Activated naive CD4-positive, alpha-beta T cell treated with anti-CD3 and anti-CD28 coated beads, Interleukin-2, amount 10 ng/mL, durations not matched to agents 7 days and 5 days (primary cell): ENCODE results near the gene PSME2.

Experiments
- CTCF ChIA-PET: fragments of 350-600 bp; sonication (Branson Sonifier 250); formaldehyde crosslinking; loops from one replicate; lab custom pipeline; 2021; ENCODE audit warnings: antibody characterized with exemption; lab: Charles Lee
- DNase-seq: peaks from one replicate; pipeline ENCODE4 v3.0.0-alpha.2; 2020
- H3K27ac Mint-ChIP-seq: one replicate; pipeline ENCODE4 v1.8.0; 2021; ENCODE audit warnings: mild to moderate bottlenecking, moderate library complexity, mixed read lengths
- H3K27me3 Mint-ChIP-seq: one replicate; pipeline ENCODE4 v1.8.0; 2021; ENCODE audit warnings: mild to moderate bottlenecking, mixed read lengths
- H3K36me3 Mint-ChIP-seq: one replicate; pipeline ENCODE4 v1.8.0; 2021; ENCODE audit warnings: mixed read lengths
- H3K4me1 Mint-ChIP-seq: one replicate; pipeline ENCODE4 v1.8.0; 2021; ENCODE audit warnings: mixed read lengths
- H3K4me3 Mint-ChIP-seq: one replicate; pipeline ENCODE4 v1.8.0; 2021; ENCODE audit warnings: mild to moderate bottlenecking, moderate library complexity, mixed read lengths
- H3K9me3 Mint-ChIP-seq: one replicate; pipeline ENCODE4 v1.8.0; 2021; ENCODE audit warnings: mixed read lengths

The PSME2 gene

DNA sequence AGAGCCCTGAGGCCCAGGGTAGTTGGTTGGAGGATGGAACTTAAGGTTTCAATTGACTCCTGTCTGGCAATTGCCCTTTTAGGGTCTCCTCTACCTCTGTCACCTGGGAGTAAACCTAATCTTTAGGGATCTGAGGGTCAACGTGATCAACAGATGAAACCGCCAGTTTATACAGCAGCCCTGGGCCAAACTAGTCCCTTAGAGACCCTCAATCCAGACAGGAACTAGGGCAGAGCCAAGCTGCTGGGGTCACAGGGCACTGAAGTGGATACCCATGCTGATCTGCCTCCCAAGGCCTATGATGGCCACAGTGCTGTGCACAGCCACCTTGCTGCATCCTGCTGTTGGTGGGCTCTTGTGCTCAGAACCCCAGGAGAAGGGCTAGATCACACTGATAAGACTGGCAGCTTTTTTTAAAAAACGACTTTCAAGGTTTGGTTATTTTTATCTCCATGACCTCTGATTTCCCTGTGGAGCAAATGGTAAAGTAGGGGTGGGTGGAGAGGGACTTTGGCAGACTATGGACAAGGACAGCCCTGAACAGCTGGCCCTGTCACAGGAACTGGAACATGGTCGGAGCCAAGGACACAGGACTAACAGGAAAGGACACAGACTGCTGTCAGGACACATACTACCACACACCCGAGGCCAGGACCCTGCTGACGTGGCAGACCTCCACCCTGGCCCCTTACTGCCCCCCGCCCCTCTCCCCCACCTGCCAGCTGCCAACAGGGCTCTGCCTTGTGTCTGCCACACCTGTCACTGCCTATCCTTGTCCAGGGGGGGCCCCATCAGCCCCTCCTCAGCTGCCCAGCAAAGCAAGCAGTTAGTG, 15.5 kb downstream of the PSME2 start:
- CTCF ChIA-PET: interaction anchor here (1.0 kb wide), 1 partner anchor 22 kb away, joined by 4 read pairs; no protein-coding TSS in a partner anchor
- H3K27ac Mint-ChIP-seq: peak overlapping the region; percentile 39

GRCh38 chr14:24130380-24130716, 16.1 kb downstream of the PSME2 start, which contains the start of gene FITM1:
Gene FITM1 (plus strand): TSS chr14:24130659. CDS start chr14:24131564, 905 bp downstream.
- DNase-seq: no peak
- Mint-ChIP-seq H3K9me3 (no peaks in the 10 kb centered on the region), H3K4me3 (no peak within 1 kb of the TSS), H3K36me3 (peaks cover 4% of the 10 kb centered on the region), H3K4me1 (peaks cover 32% of the 10 kb centered on the region), H3K27ac (peak within 1 kb of the TSS; percentile 39), H3K27me3 (no peaks in the 10 kb centered on the region)
- CTCF ChIA-PET: no interaction called here

More for the DNA sequence above, 15.5 kb downstream of the PSME2 start:
- Mint-ChIP-seq H3K27me3 (no peaks in the 10 kb centered on the region), H3K4me1 (peaks cover 35% of the 10 kb centered on the region), H3K36me3 (peaks cover 4% of the 10 kb centered on the region), H3K9me3 (no peaks in the 10 kb centered on the region), H3K4me3 (no peak overlapping the region)
- no peak for DNase-seq

DNA sequence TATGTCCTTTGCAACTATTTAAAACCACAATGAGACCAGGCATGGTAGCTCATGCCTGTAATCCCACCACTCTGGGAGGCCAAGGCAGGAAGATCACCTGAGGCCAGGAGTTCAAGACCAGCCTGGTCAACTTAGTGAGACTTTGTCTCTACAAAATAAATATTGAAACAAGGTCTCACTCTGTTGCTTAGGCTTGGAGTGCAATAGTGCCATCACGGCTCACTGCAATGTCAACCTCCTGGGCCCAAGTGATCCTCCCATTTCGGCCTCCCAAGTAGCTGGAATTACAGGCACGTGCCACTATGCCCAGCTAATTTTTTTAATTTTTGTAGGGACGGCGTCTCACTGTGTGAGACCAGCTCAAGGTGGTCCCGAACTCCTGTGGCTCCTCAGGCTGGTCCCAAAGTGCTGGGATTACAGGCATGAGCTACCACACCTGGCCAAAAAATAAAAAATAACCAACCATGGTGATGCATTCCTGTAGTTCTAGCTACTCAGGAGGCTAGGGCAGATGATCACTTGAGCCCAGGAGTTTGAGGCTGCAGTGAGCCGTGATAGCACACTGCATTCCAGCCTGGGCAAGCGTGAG, 16.9 kb downstream of the PSME2 start:
- no peak overlapping the region for H3K27ac Mint-ChIP-seq
- H3K4me1 Mint-ChIP-seq: peaks cover 27% of the 10 kb centered on the region
- no peak for DNase-seq
- H3K27me3 Mint-ChIP-seq: no peaks in the 10 kb centered on the region
- CTCF ChIA-PET: interaction anchor here (0.9 kb wide), 1 partner anchor 21 kb away, joined by 3 read pairs; no protein-coding TSS in a partner anchor
- H3K9me3 Mint-ChIP-seq: no peaks in the 10 kb centered on the region
- H3K4me3 Mint-ChIP-seq: no peak overlapping the region
- H3K36me3 Mint-ChIP-seq: peaks cover 7% of the 10 kb centered on the region

GRCh38 chr14:24127673-24128072, 18.7 kb downstream of the PSME2 start:
- H3K27ac Mint-ChIP-seq: no peak overlapping the region
- peaks cover 24% of the 10 kb centered on the region for H3K36me3 Mint-ChIP-seq
- DNase-seq: peak; percentile 6
- no peaks in the 10 kb centered on the region for H3K27me3 Mint-ChIP-seq
- no peaks in the 10 kb centered on the region for H3K9me3 Mint-ChIP-seq
- CTCF ChIA-PET: interaction anchor here (0.7 to 1.1 kb wide), 2 partner anchors 12 to 47 kb away, joined by 3 read pairs; partner anchors contain the start of genes DCAF11 and NRL
- no peak overlapping the region for H3K4me3 Mint-ChIP-seq
- peaks cover 19% of the 10 kb centered on the region for H3K4me1 Mint-ChIP-seq

GRCh38 chr14:24126939-24127338, 19.5 kb downstream of the PSME2 start:
- no peak for DNase-seq
- no peaks in the 10 kb centered on the region for H3K27me3 Mint-ChIP-seq
- H3K4me3 Mint-ChIP-seq: no peak overlapping the region
- no peaks in the 10 kb centered on the region for H3K9me3 Mint-ChIP-seq
- CTCF ChIA-PET: interaction anchor here (1.1 kb wide), 1 partner anchor 12 kb away, joined by 3 read pairs; the partner anchor contains the start of genes DCAF11 and NRL
- H3K36me3 Mint-ChIP-seq: peaks cover 27% of the 10 kb centered on the region
- no peak overlapping the region for H3K27ac Mint-ChIP-seq
- peaks cover 12% of the 10 kb centered on the region for H3K4me1 Mint-ChIP-seq

DNA sequence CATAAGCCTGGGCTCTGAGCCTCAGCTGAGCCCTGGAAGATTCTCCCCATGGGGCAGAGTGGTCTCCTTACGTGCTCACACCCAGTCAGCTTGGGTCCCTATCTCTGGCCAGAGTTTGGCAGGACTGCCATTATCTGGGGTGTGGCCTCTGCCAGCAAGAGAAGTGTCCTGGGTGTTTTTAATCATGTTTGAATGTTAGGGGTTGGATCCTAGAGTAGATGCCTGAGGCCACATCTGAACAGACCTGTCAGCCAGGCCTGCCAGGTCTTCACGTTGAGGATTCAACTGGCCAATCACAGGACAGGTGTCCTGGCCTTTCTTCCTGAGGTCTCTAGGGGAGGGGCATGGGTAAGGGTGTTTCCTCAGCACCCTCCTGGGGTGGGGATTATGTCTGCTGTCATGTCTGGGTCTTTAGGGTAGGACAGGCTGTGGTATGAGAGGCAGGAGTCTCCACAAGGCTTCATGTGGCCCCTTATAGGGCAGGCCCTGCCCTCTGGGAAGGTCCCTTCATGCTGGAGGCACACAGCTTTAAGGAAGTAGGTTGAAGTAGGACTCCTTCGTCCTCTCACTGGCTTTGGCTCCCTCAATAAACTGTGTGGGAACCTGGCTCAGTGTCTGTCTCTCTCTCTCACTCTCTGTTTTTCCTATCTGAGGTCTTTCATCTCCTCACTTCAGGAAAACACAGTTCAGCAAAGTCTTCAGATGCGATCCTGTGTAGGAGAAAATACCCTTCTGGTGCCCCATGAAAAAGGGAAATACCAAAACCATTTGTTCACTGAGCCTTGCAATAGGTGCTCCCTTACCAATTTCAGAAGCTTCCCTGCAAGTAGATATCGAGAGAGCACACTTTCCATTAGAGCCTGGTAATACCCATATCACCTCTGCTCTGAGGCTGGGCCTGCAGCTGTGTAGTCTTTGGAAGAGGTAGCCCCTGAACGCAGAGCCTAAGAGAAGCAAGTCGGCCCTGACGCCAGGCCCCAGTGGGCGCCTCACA, 22.7 kb downstream of the PSME2 start:
- no peaks in the 10 kb centered on the region for H3K27me3 Mint-ChIP-seq
- CTCF ChIA-PET: interaction anchor here (2.0 kb wide), 1 partner anchor 10 kb away, joined by 5 read pairs; no protein-coding TSS in a partner anchor
- H3K27ac Mint-ChIP-seq: no peak overlapping the region
- H3K4me3 Mint-ChIP-seq: no peak overlapping the region
- no peaks in the 10 kb centered on the region for H3K4me1 Mint-ChIP-seq
- DNase-seq: peak; percentile 3
- H3K9me3 Mint-ChIP-seq: no peaks in the 10 kb centered on the region
- H3K36me3 Mint-ChIP-seq: peaks cover 48% of the 10 kb centered on the region

GRCh38 chr14:24122898-24123297, 23.5 kb downstream of the PSME2 start:
- Mint-ChIP-seq H3K4me1 (peaks cover 4% of the 10 kb centered on the region), H3K4me3 (no peak overlapping the region), H3K36me3 (peaks cover 56% of the 10 kb centered on the region), H3K27ac (no peak overlapping the region), H3K9me3 (no peaks in the 10 kb centered on the region), H3K27me3 (no peaks in the 10 kb centered on the region)
- peak; percentile 14 for DNase-seq
- CTCF ChIA-PET: interaction anchor here (1.4 kb wide), 1 partner anchor 14 kb away, joined by 4 read pairs; no protein-coding TSS in a partner anchor

- Mint-ChIP-seq H3K27me3 (no peaks in the 10 kb centered on the region), H3K4me1 (peaks cover 9% of the 10 kb centered on the region), H3K4me3 (no peak overlapping the region), H3K36me3 (peaks cover 61% of the 10 kb centered on the region), H3K9me3 (no peaks in the 10 kb centered on the region), H3K27ac (no peak overlapping the region)
- CTCF ChIA-PET: interaction anchor here (1.4 kb wide), 1 partner anchor 14 kb away, joined by 4 read pairs; no protein-coding TSS in a partner anchor
- peak; percentile 5 for DNase-seq
Measured at GRCh38 chr14:24122416-24122815, 24.0 kb downstream of the PSME2 start.

DNA sequence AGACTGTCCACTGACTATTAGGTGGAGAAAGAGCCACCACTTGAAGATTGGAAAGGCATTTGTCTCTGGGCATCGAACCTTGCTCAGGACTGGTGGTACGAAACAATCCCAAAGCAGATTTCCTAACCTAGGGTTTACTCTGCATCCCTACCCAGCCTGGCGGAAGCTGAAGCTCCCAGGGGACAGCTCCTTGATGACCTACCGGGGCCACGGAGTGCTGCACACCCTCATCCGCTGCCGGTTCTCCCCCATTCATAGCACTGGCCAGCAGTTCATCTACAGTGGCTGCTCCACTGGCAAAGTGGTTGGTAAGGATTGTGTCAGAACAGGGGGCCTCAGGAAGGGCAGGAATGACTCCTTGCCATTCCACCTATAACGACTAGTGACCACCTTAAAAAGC, 25.2 kb downstream of the PSME2 start:
- CTCF ChIA-PET: no interaction called here
- H3K4me3 Mint-ChIP-seq: no peak overlapping the region
- no peaks in the 10 kb centered on the region for H3K9me3 Mint-ChIP-seq
- no peak overlapping the region for H3K27ac Mint-ChIP-seq
- DNase-seq: no peak
- no peaks in the 10 kb centered on the region for H3K27me3 Mint-ChIP-seq
- H3K36me3 Mint-ChIP-seq: peaks cover 71% of the 10 kb centered on the region
- H3K4me1 Mint-ChIP-seq: peaks cover 20% of the 10 kb centered on the region

GRCh38 chr14:24119691-24120090, 26.7 kb downstream of the PSME2 start:
- no peak overlapping the region for H3K4me3 Mint-ChIP-seq
- no peaks in the 10 kb centered on the region for H3K9me3 Mint-ChIP-seq
- no peaks in the 10 kb centered on the region for H3K27me3 Mint-ChIP-seq
- H3K4me1 Mint-ChIP-seq: peaks cover 30% of the 10 kb centered on the region
- H3K36me3 Mint-ChIP-seq: peaks cover 80% of the 10 kb centered on the region
- no peak for DNase-seq
- no peak overlapping the region for H3K27ac Mint-ChIP-seq
- CTCF ChIA-PET: interaction anchor here (1.6 kb wide), 1 partner anchor 11 kb away, joined by 4 read pairs; no protein-coding TSS in a partner anchor

- peak overlapping the region; percentile 87 for H3K4me3 Mint-ChIP-seq
- CTCF ChIA-PET: interaction anchor here (1.5 kb wide), 1 partner anchor 43 kb away, joined by 6 read pairs; the partner anchor contains the start of gene IRF9
- H3K27ac Mint-ChIP-seq: no peak overlapping the region
- H3K4me1 Mint-ChIP-seq: peaks cover 31% of the 10 kb centered on the region
- peaks cover 60% of the 10 kb centered on the region for H3K36me3 Mint-ChIP-seq
- H3K9me3 Mint-ChIP-seq: no peaks in the 10 kb centered on the region
- no peaks in the 10 kb centered on the region for H3K27me3 Mint-ChIP-seq
- DNase-seq: no peak
Measured at GRCh38 chr14:24117179-24117578, 29.2 kb downstream of the PSME2 start.

- H3K4me1 Mint-ChIP-seq: peaks cover 32% of the 10 kb centered on the region
Measured at GRCh38 chr14:24116128-24116814, 30.1 kb downstream of the PSME2 start.

More at GRCh38 chr14:24116128-24116814, 30.1 kb downstream of the PSME2 start:
- Mint-ChIP-seq H3K27ac (peak overlapping the region; percentile 99), H3K27me3 (no peaks in the 10 kb centered on the region), H3K4me3 (peak overlapping the region; percentile 87), H3K36me3 (peaks cover 55% of the 10 kb centered on the region), H3K9me3 (no peaks in the 10 kb centered on the region)
- CTCF ChIA-PET: interaction anchor here (1.0 to 2.5 kb wide), 5 partner anchors 16 to 192 kb away, joined by 3 to 8 read pairs (median 6); partner anchors contain the start of genes CIDEB, IRF9 and PSME1
- no peak for DNase-seq
